GM19397 (cell line): ENCODE measurements around the gene TSPO.
A peak's percentile ranks its signal among the peaks of the same experiment; 100 is the strongest.

Source experiments
- ATAC-seq: cut with Tn5 transposase; IDR thresholded peaks from one replicate; pipeline ENCODE4 v1.9.1; 2021; ENCODE audit warnings: mild to moderate bottlenecking, moderate library complexity; ENCODE audit not compliant: unreplicated experiment

TSPO gene

GRCh38 chr22:43174941-43175531, 23.7 kb downstream of the TSPO start:
- ATAC-seq, result no peak

- ATAC-seq, result no peak
Measured at GRCh38 chr22:43176090-43176489, 24.7 kb downstream of the TSPO start.

GRCh38 chr22:43177479-43177878, 26.1 kb downstream of the TSPO start:
- ATAC-seq, result no peak

- no peak for ATAC-seq
Measured at GRCh38 chr22:43179146-43179910, 28.0 kb downstream of the TSPO start.

GRCh38 chr22:43179911-43180195, 28.5 kb downstream of the TSPO start:
- no peak for ATAC-seq

GRCh38 chr22:43180670-43181069, 29.3 kb downstream of the TSPO start:
- ATAC-seq, result no peak

GRCh38 chr22:43181321-43182076, 30.1 kb downstream of the TSPO start:
- no peak for ATAC-seq

GRCh38 chr22:43182118-43182517, 30.8 kb downstream of the TSPO start:
- ATAC-seq, result no peak

GRCh38 chr22:43182726-43183125, 31.4 kb downstream of the TSPO start:
- no peak for ATAC-seq

GRCh38 chr22:43183496-43184277, 32.3 kb downstream of the TSPO start:
- ATAC-seq, result no peak

GRCh38 chr22:43185860-43186261, 34.5 kb downstream of the TSPO start:
- ATAC-seq, result no peak

GRCh38 chr22:43186272-43187170, 35.2 kb downstream of the TSPO start, which contains the start of gene TTLL12:
TTLL12 (minus strand) TSS chr22:43187134; CDS start chr22:43187069, 65 bp downstream.
- peak; percentile 53 for ATAC-seq

GRCh38 chr22:43187171-43188099, 36.1 kb downstream of the TSPO start:
- ATAC-seq, result peak; percentile 88

GRCh38 chr22:43188829-43189545, 37.6 kb downstream of the TSPO start:
- no peak for ATAC-seq

- ATAC-seq, result no peak
Measured at GRCh38 chr22:43191831-43192230, 40.5 kb downstream of the TSPO start.

- no peak for ATAC-seq
Measured at GRCh38 chr22:43197271-43197941, 46.0 kb downstream of the TSPO start.

GRCh38 chr22:43198126-43198525, 46.8 kb downstream of the TSPO start:
- no peak for ATAC-seq

GRCh38 chr22:43198936-43199335, 47.6 kb downstream of the TSPO start:
- ATAC-seq, result no peak
